Amygdala (tissue), 56 donors: Measurements from ENCODE around the gene RAP1A.

Source experiments
- DNase-seq, 56 donors: peaks; one replicate each; lab custom pipeline; 2025; lab: John Stamatoyannopoulos, UW

The RAP1A gene

GRCh38 chr1:111707906-111708305 lies 88.3 kb downstream of the RAP1A start:
- DNase-seq = no peak

- DNase-seq = no peak
Measured at GRCh38 chr1:111709986-111710385, 90.4 kb downstream of the RAP1A start.

- DNase-seq = no peak
Measured at GRCh38 chr1:111716333-111716732, 96.7 kb downstream of the RAP1A start.

- DNase-seq = no peak
Measured at GRCh38 chr1:111717450-111717849, 97.9 kb downstream of the RAP1A start.

- no peak for DNase-seq
Measured at GRCh38 chr1:111719135-111719534, 99.5 kb downstream of the RAP1A start.

GRCh38 chr1:111719674-111720132 lies 100.1 kb downstream of the RAP1A start:
- no peak for DNase-seq

GRCh38 chr1:111720274-111720976 lies 100.8 kb downstream of the RAP1A start:
- DNase-seq = no peak

GRCh38 chr1:111720977-111721786 lies 101.6 kb downstream of the RAP1A start:
- no peak for DNase-seq

GRCh38 chr1:111723091-111723806 lies 103.7 kb downstream of the RAP1A start:
- DNase-seq = no peak

- DNase-seq = no peak
Measured at GRCh38 chr1:111723871-111724270, 104.3 kb downstream of the RAP1A start.

GRCh38 chr1:111725192-111725591 lies 105.6 kb downstream of the RAP1A start:
- DNase-seq = peak in 10 of 56 donors; percentile 26 to 51 (median 38)

GRCh38 chr1:111727056-111727455 lies 107.5 kb downstream of the RAP1A start:
- DNase-seq = no peak

GRCh38 chr1:111729271-111729921 lies 109.8 kb downstream of the RAP1A start:
- peak in 7 of 56 donors; percentile 14 to 47 (median 28) for DNase-seq

GRCh38 chr1:111729946-111730681 lies 110.5 kb downstream of the RAP1A start:
- no peak for DNase-seq

- DNase-seq = no peak
Measured at GRCh38 chr1:111730706-111731105, 111.1 kb downstream of the RAP1A start.

- DNase-seq = no peak
Measured at GRCh38 chr1:111731956-111732355, 112.4 kb downstream of the RAP1A start.

- DNase-seq = no peak
Measured at GRCh38 chr1:111732718-111733117, 113.1 kb downstream of the RAP1A start.

- peak in 23 of 56 donors; percentile 25 to 69 (median 41) for DNase-seq
Measured at GRCh38 chr1:111733183-111733991, 113.8 kb downstream of the RAP1A start.

- no peak for DNase-seq
Measured at GRCh38 chr1:111733992-111734341, 114.4 kb downstream of the RAP1A start.
